ENCODE data around the gene FBN3.
"Not testable (repeated sequence)": the region's sequence is repeated elsewhere in the genome, so short reads cannot be mapped to it uniquely, and the experiment has no call there.

The FBN3 gene

GRCh38 chr19:8115805-8116396 lies 33.5 kb downstream of the FBN3 start:
- no peak for DNase-seq

DNA sequence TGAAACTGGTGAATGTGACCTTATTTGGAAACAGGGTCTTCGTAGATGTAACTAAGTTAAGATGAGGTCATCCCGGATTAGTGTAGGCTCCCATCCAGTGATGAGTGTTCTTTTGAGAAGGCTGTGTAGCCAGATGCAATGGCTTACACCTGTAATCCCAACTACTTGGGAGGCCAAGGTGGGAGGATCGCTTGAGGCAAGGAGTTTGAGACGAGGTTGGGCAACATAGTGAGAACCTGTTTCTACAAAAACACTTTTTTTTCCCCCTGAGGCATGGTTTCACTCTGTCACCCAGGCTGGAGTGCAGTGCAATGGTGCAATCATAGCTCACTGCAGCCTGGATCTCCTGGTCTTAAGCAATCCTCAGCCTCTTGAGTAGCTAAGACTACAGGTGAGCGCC lies 36.4 kb downstream of the FBN3 start:
- no peak for DNase-seq

GRCh38 chr19:8111376-8111775 lies 38.0 kb downstream of the FBN3 start:
- no peak for DNase-seq

GRCh38 chr19:8110931-8111330 lies 38.5 kb downstream of the FBN3 start:
- DNase-seq = no peak

DNA sequence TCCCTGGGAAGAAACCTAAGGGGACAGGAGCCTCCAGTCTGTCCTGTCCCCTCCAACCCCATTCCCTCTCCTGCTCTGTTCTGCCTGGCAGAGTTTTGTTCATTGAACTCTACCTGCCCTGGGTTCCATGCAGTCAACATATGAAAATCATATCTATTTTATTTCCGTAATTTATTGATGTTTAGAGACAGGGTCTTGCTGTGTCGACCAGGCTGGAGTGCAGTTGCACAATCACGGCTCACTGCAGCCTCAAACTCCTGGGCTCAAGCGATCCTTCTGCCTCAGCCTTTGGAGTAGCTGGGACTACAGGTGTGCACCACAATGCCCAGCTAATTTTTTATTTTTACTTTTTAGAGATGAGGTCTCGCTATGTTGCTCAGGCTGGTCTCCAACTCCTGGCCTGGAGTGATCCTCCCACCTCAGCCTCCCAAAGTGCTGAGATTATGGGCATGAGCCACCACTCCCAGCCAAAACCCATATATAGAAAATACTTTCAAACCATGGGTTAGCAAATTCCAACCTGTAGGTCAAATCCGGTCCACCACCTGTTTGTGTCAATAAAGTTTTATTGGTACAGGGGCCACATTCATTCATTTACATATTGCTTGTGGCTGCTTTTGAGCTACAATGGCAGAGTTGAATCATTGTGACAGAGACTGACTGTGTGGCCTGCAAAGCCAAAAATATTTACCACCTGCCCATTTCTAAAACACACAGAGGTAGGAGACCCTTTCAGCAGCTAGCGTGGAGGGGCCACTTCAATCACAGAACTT lies 39.3 kb downstream of the FBN3 start:
- no peak for DNase-seq

DNA sequence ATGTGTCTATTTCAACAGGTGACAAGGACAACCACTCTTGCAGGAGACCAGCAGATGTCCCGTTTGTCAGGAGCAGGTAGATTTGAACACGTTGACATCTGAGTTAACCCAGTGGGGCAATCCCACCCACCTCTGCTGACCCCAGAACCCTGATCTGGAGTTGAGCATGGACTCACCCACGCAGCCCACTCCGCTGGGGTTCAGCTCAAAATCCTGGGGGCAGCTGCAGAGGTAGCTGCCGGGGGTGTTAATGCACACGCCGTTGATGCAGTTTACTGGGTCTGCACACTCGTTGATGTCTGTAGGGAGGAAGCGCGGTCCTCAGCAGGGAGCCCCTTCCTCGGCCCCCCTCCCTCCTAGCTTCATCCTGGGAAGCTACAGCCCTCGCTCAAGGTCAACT lies 39.9 kb downstream of the FBN3 start:
- DNase-seq = no peak

DNA sequence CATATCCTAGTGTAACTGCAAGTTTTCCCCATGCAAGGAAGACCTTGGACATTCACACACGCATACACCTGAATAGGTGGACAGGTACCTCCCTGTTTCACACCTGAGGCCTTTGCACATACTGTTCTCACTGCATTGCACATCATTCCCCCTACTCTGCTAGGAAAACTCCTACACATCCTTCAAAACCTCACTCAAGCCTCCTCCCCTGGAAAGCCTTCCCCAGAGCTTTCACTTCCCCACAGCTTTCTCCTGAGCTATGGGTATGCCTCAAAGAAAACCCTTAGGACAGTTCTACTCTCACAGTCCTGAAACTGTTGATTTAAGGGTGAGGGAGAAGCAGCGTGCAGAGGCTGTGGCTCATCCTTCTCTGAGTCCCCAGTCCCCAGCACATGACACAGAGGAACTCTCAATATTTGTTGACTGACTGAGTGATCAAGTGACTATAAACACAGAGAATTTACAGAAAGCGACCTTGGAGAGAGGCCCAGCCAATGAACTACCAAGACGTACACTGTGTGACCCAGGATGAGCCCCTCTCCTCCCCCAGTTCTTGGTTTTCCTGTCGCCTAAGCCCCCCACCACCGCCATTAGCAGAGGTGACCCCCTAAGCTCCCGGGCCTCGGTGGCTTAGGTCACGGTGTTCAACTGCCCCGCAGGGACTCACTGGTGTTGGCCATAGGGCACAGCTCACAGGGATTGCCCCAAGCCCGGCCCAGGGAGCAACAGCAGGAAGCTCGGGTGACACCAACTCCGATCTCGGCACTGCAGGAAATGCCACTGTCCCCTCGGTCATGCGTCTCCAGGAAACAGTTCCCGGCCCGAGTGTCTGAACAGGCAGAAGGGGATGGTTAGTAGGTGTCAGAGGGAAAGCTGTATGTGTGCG lies 40.6 kb downstream of the FBN3 start:
- no peak for DNase-seq

DNA sequence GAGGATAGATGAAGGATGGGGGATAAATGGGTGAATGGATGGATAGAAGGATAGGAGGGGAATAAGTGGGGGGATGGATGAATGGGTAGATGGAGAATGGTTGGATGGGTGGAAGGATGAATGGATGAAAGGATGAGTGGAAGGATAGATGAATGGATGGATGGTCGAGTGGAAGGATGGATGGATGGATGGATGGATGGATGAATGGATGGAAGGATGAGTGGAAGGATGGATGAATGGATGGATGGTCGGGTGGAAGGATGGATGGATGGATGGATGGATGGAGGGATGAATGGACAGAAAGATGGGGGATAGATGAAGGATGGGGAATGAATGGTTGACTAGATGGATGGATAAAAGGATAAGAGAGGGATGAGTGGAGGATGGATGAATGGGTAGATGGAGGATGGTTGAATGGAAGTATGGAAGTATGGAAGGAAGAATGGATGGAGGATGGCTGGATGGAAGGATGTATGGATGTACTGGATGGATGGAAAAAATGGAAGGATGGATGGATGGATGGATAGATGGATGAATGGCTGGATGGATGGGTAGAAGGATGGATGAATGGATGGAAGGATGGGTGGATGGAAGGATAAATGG lies 42.0 kb downstream of the FBN3 start:
- DNase-seq = no peak

DNA sequence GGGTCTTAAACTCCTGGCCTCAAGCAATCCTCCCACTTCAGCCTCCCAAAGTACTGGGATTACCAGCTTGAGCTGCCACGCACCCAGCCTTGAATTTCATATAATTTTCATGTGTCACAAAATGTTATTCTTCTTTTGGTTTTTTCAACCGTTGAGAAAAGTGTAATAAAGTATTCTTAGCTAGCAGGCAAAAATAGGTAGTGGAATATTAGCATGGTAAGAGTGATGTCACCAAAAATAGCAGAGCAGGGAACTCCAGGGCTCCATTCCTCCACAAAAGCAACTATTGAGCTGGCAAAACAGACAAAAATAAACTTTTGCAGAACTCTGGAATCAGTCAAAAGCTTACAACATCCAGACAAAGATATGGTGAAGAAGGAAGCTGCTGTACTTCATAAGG lies 43.9 kb downstream of the FBN3 start:
- DNase-seq = no peak

DNA sequence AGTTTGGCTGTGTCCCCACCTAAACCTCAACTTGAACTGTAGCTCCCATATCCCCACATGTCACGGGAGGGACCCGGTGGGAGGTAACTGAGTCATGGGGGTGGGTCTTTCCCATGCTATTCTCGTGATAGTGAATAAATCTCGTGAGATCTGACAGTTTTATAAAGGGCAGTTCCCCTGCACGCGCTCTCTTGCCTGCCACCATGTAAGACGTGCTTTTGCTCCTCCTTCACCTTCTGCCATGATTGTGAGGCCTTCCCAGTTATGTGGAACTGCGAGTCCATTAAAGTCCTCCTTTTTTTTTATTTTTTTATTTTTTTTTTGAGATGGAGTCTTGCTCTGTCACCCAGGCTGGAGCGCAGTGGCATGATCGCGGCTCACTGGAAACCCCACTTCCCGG lies 47.5 kb downstream of the FBN3 start:
- DNase-seq = not testable (repeated sequence)

DNA sequence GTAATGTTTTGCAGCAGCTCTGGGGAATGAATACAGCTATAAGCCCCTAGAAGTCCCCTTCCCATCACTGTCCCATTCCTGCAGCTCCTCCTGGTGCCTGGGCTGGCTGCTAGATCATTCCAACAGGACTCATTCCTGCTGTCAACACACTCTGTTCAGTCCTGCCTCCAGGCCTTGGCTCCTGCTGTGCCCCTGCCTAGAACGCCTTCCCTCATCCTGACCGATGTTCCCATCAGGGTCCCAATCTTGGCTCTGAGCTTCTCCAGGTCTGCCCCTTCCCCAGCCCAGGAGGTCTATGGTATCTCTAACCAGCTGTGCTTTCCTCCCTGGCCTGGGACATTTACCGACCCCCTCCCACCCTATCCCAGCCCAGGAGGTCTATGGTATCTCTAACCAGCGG lies 48.1 kb downstream of the FBN3 start:
- DNase-seq = no peak

DNA sequence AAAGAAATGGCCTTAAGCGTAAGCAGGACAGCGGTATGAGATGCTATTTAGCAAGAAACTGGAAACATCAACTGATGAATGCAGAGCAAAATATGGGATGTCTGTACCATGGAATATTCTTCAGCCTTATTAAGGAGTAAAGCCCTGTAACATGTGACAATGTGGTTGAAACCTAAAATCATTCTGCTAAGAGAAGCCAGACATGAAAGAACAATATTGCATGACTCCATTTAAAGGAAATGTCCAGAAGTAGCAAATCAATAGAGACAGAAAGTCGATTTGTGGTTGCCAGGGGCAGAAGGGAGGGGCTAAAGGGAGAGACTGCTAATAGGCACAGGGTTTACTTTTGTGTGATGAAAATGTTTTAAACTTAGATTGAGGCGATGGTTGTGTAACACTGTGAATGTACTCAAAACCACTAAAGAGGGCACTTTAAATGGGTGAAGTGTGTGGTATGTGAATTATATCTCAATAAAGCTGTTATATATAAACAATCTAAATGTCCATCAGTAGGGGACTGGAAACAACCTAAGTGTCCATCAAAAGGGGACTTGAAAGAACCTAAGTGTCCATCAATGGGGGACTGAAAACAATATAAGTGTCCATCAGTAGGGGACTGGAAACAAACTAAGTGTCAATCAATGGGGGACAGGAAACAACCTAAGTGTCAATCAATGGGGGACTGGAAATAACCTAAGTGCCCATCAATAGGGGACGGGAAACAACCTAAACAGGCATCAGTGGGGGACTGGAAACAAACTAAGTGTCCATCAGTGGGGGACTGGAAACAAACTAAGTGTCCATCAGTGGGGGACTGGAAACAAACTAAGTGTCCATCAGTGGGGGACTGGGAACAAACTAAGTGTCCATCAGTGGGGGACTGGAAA lies 51.5 kb downstream of the FBN3 start:
- no peak for DNase-seq

DNA sequence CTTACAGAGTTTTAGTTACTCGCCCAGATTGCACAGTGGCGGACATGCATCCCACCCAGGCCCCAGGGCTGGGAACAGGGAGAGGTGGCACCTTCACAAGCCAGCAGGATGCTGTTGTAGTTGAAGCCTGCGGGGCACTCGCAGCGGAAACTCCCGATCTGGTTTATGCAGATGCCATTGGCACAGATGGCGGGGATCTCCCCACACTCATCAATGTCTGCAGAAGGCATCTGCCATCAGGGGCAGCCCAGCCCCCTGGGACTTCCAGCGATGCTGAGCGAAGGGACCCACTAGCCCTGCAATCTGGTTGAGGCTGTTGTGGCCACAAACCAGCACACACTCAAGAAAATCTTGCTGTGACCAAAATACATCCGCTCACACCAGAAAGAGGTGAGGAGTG lies 52.2 kb downstream of the FBN3 start:
- DNase-seq = no peak

DNA sequence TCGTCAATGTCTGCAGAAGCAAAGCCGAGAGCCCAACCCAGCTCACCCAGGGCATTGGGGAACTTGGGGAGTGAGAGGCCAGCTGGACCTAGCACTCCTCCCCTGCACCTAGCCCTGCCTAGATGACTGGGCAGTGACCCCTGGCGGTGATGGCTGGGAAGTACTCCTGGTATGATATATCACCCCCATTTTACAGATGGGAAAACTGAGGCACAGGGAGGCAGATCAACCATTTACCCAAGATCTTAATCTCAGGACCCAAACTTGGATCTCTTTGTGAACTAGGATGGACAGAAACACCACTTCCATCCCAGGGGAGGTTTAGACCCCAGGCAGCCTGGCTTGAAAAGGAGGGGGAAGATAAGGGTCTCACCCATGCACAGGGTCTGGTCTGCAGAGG lies 53.3 kb downstream of the FBN3 start:
- DNase-seq = no peak

DNA sequence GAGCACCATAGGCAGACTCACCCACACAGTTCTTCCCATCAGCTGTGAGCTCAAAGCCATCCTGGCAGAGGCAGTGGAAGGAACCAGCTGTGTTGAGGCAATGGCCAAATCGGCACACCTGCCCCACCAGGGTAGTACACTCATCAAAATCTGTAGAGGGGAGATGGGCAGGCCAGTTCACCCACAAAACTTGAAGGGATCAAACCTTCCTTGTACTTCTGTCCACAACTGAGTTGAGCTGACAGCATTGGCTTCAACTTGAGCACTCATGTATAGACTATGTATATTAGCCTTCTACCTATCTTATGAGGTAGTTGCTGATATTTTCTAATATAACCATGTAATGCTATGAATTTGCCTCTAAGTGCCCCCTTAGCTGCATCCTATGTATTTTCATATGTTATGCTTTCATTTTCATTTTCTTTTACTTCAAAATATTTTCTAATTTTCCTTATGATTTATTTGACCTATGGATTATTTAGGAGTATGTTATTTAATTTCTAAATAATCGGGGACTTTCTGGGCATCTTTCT lies 54.0 kb downstream of the FBN3 start:
- no peak for DNase-seq

- DNase-seq = no peak
Measured at GRCh38 chr19:8094336-8094735, 55.1 kb downstream of the FBN3 start.

GRCh38 chr19:8093740-8094139 lies 55.7 kb downstream of the FBN3 start:
- DNase-seq = no peak

- no peak for DNase-seq
Measured at GRCh38 chr19:8090950-8091349, 58.4 kb downstream of the FBN3 start.

DNA sequence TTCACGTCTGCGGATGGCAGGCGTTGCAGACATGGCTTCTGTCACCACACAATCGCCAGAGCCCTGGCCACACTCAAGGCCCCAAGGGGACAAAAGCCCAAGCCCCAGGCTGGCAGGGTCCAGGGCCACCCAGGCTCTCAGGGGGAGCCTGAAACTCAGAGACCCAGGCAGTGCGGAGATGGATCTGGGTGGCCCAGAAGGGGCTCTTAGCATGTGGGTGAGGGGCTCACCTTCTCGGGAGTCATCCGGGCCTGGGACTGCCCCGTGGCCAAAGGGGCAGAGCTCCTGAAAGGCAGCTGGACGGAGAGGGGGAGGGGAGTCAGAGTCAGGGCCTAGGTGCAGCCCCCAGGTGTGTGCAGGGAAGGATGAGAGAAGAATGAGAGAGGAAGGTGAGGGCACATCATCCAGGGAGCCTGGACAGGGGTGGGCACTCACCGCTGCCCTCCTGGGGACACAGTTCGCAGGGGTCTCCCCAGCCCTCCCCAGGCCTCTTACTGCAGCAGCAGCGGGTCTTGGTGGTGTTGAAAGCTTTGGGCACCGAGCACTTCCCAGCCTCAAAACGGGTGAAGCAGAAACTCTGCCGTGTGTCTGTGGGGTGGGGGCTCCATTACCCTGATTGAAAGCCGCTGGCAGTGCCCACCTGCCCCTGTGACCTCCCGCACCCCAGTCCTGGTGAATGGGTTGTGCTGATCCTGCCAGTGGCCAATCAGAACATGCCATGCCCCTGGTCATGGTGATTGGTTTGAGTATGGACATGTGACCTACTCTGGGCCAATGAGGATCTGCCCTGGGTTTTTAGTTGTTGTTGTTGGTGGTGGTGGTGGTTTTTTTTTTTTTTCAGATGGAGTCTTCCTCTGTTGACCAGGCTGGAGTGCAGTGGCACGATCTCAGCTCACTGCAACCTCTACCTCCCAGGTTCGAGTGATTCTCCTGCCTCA lies 59.5 kb downstream of the FBN3 start:
- DNase-seq = no peak

DNA sequence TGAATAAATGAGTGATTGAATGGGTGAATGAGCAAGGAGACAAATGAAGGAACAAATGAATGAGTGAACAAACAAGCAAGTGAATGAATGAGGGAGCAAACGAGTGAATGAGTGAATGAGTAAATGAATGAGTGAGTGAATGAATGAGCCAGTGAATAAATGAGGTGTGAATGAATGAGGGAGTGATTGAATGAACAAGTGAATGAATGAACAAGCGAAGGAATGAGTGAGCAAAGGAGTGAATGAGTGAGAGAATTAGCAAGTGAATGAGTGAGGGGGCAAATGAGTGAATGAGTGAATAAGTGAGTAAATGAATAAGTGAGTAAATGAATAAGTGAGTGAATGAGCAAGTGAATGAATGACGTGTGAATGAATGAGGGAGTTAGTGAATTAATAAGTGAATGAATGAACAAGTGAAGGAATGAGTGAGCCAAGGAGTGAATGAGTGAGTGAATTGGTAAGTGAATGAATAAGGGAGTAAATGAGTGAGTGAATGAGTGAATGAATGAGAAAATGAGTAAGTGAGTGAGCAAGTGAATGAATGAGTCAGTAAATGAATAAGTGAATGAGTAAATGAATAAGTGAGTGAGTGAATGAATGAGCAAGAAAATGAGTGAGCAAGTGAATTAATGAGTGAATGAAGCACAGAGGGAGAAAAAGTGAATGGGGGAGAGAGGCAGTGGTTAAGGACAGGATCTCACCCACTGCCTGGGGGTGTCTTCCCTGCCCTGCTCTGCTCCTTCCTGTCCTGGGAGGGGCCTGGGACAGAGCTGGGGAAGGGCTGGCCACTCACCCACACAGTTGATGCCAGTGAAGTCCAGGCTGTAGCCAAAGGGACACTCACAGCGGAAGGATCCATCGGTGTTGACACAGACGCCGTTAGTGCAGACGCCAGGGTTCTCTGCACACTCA lies 60.4 kb downstream of the FBN3 start:
- DNase-seq = no peak

All from DMS79 (cell line).